HG03469 (cell line): Measurements from ENCODE around the gene USP15.
A peak's percentile ranks its signal among the peaks of the same experiment; 100 is the strongest.
"Not testable (repeated sequence)": the region's sequence is repeated elsewhere in the genome, so short reads cannot be mapped to it uniquely, and the experiment has no call there.

ENCODE experiments used
- ATAC-seq: cut with Tn5 transposase; IDR thresholded peaks from one replicate; pipeline ENCODE4 v1.9.1; 2021; ENCODE audit warnings: mild to moderate bottlenecking, moderate library complexity, moderate number of reproducible peaks; ENCODE audit not compliant: unreplicated experiment

The USP15 gene

DNA sequence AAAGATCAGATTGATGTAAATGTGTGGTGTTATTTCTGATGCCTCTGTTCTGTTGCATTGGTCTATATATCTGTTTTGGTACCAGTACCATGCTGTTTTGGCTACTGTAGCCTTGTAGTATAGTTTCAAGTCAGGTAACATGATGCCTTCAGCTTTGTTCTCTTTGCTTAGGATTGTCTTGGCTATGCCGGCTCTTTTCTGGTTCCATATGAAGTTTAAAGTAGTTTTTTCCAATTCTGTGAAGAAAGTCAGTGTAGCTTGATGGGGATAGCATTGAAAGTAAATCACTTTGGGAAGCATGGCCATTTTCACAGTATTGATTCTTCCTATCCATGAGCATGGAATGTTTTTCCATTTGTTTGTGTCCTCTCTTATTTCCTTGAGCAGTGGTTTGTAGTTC is 105.6 kb downstream of the USP15 start:
- not testable (repeated sequence) for ATAC-seq

DNA sequence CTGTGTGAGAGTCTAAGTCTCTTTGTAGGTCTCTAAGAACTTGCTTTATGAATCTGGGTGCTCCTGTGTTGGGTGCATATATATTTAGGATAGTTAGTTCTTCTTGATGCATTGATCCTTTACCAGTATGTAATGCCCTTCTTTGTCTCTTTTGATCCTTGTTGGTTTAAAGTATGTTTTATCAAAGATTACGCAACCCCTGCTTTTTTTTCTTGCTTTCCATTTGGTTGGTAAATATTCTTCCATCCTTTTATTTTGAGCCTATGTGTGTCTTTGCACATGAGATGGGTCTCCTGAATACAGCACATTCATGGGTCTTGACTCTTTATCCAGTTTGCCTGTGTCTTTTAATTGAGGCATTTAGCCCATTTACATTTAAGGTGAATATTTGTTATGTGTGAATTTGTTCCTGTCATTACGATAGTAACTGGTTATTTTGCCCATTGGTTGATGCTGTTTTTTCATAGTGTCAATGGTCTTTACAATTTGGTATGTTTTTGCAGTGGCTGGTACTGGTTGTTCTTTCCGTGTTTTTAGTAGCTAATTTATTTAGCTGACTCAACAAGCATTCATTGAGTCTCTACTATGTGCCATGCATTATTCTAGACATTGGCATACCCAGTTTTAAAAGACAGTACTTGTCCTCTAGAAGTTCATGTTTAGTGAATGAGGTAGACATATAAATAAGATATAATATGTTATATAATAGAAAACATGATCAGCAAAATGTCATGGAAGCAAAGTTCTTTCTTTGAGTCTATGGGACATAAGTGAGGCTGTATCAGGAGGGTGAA is 108.4 kb downstream of the USP15 start:
- ATAC-seq: not testable (repeated sequence)

DNA sequence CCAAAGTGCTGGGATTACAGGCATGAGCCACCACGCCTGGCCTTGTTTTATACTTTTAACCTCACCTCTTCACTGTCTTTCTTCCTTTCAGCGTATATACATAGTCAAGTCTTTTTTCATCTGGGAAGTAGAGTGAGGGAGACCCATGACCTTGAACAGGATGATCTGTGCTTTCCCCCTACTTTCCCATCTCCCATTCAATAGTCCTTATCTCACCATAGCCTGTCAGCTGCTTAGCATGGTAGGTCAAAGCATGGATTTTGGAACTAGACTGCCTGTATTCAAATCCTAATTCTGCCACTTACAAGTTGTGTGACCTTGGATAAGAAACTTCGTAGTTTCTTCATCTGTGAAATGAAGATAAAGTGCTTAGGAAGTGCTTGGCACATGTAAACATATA is 110.0 kb downstream of the USP15 start:
- no peak for ATAC-seq

DNA sequence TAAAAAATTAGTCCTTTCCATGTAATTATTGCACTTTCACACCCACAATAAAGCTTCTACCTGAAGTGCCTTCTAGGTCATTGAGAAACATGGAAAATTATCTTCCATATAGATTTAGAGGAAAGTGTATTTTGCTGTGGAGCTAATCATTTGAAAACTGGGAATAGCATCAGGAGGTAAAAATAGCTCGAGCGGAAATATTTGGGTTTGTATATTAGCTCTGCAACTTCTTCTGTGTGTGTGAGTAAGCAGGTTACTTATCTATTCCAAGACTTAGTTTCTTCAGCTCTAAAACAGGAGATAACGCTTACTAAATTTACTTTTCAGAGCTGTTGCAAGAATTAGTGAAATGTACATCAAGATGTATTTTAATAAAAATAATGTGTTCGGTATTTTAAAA is 111.5 kb downstream of the USP15 start:
- ATAC-seq: no peak

DNA sequence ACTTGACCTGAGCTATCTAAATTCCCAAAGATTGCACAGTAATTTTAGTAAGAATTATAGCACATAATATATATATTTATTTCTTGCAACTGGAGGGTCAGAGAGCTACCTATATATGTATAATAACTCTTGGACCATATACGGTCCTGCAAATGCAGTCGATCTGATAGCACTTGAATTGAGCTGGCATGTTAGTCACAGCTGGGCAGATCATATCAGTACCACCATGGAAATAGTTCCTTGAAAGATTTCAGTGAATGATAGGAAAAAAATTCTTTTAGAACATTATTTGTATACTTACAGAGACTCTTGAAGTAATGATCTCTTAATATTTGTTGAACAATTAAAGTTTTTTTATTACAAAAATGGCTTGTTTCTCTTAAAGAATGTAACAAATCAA is 111.9 kb downstream of the USP15 start:
- ATAC-seq: no peak

DNA sequence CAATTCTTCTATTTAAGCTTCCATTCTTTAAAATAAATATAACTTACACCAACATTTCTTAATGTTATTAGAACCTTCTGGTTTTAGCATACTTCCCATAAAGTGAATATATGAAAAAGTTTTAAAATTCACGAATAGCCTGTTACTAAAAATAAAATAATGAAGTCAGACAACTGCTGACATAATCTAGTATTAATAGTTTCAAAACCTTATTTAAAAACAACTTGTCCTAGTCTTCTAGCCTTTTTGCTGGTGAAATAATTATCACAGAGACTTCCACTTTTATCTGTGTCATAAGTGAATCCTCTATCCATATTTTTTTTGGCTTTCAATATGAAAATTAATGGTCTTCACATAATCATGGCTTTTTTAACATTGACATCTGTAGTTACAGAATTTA is 112.6 kb downstream of the USP15 start:
- ATAC-seq: no peak

DNA sequence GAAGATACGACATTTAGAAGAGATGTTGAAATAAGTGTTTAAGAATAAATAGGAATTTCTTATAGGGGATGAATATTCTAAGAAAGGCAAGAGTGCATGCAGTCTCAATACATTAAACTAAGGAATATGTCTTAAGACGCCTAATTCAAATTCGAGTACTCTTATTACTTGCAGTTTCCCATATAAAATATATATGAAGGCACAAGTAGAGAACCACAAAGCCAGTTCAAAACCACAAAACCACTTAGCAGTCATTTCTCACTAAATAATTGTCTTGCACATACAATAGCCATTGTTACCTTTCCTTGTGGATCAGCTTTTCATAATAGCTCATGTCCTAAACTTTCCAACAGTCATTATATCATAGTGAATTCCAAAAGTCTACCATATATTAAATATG is 115.4 kb downstream of the USP15 start:
- no peak for ATAC-seq

DNA sequence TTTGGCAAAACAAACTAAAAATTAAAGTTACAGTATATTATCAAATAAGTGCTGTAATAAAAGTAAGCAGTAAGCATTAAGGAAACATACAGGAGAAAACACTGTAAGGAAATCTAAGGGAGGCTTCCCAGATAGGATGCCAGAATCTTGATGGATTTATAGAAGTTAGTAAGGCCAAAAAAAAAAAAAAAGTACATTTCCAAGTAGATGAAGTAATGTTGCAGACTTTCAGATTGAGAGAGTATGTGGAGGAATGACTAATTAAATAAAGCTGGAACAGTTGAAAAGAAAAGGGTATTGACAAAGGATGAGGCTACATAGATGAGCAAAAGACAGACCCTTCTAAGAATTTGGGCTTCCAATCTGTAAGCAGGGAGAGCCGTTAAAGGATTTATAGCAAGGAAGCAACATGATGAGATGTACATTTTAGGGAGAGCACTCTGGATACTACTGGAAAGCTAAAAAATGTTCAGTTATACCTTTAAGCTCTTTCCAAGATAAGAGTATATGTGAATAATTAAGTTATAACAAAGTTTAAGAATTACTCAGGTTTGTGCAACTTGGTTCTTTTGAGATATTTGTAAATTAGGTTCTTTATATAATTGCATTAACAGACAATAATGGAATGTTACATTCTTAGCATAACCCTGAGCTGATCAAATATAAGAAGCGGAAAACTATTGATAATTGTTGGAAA is 119.0 kb downstream of the USP15 start:
- no peak for ATAC-seq

DNA sequence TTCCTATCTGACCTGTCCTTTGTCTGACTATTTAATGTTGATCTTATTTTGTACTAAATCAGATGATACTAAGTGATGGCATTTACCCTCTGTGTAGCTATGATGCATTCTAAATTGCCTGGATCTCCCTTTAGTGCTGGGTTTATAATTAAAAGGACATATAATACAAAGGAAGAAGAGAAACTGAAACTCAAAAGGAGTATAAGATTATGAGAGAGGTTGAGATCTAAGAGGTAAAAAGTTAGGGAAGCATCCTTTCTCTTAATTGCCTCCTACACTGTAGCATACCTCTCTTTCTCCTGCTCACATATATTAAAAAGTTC is 119.5 kb downstream of the USP15 start:
- no peak for ATAC-seq

DNA sequence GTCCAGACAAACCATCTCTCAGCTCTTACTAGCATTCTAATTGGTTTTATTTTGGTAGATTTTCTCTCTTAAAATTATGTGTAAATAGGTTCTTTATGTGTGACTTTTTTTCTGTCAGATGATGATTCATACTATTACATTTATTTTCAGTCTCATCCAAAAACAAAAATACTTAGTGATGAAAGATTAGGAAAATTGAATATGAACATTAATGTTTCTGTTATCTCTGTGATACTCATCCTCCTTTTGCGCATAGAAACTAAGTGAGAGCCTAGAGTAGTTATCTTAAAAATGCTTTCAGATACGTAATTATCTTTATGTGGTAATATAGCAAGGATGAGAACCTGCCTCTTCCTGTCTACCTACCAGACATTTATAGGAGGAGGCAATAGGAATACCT is 122.3 kb downstream of the USP15 start:
- no peak for ATAC-seq

DNA sequence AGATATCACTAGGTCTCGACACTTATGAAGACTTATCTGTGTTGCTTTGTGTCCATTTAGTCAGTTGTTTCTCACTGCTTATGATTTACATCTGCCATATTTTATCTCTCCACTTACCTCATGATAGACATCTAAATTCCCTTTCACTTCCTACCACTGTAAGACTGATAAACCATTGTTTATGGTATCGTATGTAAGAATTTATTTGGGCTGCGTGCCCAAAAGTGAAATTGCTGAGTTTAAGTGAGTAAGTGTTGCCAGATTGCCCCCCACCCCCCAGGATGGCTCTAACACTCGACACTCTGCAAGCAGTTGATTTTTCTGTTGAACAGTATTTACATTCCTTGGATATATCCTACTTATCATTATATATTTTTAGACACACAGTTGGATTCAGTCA is 136.5 kb downstream of the USP15 start:
- no peak for ATAC-seq

DNA sequence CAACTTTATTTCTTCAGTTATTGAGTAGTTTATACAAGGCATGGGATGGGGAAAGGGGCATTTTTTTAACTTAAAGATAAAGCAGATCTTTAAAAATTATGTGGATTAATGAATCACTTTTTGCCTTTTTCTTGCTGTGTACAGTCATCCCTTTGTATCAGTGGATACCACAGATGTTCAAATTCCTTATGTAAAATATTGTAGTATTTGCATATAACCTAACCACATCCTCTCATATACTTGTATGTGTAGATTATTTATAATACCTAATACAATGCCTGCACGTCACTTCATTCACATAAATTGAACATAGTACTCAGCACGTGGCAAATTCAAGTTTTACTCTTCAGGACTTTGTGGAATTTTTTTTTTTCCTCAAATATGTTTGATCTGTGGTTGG is 139.9 kb downstream of the USP15 start:
- ATAC-seq: peak; percentile 55

DNA sequence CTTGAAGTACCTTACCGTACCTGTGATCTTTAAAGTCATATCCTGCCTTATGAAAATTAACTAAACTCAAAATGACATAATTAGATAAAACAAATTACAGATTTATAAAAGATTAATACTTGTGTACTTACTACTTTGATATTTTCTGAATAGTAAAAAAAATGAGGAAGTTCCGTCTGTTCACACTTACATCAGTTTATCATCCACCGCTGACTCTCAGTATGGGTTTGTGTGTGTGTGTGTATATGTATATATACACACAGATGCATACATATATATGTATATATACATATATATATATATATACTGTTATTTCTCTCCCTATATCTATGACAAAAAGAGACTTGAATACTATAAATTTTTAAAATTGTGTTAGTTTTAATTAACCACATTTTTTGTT is 141.4 kb downstream of the USP15 start:
- ATAC-seq: no peak

DNA sequence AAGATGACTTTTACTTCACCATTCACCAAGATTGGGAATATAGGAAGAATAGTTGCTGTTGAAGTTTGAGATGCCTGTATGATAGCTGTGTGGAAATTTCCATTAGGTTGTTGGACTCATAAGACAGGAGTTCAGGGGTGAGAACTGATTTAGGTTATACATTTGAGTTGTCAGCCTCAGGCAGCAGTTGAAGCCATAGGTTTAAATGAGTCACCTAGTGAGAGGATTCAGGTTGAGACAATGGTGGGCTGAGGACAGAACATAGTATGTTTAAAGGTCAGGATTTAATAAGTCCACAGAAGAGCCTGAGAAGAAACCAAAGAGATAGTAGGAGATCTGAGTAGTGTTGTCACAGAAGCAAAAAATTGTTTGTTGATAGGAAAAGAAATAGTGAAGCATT is 142.8 kb downstream of the USP15 start:
- ATAC-seq: no peak

DNA sequence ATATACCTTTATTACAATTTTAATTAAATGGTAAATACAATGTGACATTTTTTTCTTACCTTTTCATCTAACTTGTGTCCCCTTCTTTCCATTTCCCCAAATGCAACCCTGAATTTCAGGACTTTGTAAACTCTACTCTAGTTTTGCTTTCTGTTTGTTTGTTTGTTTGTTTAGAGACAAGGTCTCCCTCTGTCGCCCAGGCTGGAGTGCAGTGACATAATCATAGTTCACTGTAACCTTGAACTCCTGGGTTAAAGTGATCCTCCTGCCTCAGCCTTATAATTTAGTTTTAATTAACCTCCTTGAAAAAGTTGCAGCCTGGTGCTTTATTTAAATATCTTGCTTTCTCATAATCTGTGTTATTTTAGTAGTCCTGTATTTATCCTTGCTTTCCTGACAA is 147.4 kb downstream of the USP15 start:
- ATAC-seq: no peak

DNA sequence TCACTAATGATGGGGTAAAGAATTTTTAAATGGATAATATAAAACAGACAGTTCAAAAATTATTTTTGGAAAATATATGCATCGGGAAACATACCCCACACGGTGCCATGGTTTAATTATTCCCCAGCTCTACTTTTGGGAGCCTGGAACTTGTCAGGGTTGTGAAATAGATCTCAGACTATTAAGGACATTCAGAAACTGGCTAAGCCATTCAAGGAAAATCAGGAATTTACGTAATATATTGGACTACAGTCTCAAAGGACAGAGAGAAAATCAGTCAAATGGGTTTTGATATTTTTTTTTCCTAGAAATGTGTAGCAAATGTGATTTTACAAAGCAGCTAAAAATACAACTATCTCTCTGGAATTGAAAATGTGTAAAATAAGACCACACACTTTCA is 148.9 kb downstream of the USP15 start:
- no peak for ATAC-seq

DNA sequence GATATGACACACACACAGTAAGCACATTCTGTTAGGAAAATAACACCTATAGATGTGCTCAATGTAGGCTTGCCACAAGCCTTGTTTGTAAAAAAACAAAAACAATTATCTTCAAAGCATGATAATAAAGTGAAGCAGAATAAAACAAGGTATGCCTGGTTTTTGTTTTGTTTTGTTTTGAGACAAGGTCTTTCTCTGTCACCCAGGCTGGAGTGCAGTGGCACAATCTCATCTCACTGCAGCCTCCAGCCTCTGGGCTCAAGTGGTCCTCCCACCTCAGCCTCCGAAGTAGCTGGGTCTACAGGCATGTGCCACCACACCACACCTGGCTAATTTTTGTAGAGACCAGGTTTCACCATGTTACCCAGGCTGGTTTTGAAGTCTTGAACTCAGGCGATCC is 154.0 kb downstream of the USP15 start:
- ATAC-seq: no peak

DNA sequence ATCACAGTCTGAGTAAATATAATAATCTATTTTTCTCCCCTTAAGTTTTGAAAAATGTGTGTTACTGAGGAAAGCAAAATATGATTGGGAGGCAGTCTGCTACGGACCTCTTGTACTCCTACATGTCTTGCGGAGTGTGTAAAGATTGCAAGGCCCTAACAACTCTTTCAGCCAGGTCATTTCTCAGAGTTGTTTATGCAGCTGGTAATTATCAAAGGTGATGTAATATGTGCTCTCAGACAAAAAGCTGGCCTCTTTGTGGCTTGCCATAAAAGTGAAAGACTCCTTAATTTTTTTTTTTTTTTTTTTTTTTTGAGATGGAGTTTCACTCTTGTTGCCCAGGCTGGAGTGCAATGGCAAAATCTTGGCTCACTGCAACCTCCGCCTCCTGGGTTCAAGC is 165.9 kb downstream of the USP15 start:
- no peak for ATAC-seq

DNA sequence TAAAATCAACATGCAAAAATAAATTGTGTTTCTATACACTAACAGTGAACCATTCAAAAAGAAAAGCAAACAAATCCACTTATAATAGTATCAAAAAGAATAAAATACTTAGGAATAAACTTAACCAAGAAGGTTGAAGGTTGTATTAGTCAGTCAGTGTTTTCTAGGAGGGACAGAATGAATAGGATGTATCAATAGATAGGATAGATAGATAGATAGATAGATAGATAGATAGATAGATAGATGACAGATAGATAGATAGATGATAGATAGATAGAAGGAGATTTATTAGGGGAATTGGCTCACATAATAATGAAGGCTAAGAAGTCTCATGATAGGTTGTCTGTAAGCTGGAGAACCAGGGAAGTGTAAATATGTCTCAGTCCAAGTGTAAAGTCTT is 169.3 kb downstream of the USP15 start:
- ATAC-seq: no peak

DNA sequence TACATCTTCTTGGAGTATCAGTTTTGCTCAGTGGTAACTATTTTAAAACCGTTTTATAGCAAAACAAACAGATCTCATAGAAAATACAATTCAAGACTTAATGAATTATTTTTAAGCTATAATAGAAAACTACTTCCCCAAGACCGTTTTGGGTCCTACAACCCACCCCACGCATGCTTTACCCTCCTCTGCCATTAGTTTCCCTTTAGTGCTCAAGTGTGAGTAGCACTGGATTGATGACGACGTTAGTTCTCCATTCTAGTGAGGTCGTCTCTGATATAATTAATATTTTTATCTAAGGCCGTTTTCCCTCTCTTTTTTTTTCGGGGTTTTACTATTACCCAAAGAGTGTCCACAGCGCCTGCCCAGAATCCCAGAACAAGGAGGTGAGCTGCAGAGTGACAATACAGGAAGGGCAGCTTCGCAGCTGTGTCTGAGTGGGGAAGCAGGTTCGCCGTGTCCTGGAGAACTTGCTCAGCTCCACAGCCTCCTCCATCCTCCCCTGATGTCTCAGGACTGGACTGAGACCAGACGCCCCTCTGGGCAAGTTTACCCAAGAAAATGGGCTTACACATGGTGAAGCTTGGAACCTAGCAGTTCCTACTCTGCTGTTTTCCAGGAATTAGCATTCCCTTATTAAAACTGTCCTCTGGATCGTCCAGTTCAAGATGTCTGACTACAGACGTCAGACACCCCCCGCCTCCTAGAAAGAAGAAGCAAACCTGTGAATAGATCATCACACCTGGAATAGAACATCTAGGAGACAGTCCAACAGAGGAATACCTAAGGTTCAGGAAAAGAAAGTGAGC is 174.5 kb downstream of the USP15 start:
- no peak for ATAC-seq

DNA sequence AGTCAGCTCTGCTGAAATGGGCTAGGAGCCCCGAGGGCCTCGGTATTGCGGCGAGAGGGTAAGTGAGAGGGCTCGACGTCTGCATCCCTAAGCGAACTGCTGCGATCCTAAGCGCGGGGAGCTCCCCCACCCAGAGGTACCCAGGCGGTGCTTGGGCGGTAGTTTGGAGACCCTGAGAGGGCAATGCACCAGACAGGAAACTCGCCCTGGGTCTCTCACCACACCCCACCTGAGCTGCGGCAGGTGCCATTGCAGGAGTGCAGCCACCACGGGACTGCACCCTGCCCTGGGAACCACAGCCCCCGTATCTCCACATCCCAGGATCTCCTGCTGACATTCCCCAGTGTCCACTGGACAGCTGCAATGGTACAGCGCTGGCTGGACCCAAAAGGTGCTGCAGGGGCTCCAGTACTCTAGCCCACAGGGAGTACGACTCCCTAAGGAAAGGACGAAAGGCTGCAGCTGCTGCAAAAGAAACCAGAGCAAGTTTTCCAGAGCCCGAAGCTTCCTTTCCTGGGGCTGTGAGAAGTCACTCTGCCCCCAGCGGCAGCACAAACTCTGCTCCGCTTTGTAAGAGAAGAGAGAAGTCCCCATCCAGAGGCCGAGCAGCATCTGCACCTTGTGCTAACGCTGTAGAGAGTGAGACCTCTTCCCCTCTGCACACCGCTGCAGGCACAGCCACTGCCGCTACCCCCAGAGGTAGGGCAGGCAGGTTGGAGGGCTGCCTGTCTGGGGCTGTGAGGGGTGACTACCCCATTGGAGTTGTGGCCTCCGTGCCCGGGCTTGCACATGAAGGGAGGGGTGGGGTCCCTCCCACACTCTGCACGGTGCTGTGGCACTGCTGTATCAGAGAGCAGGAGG is 175.3 kb downstream of the USP15 start:
- peak; percentile 76 for ATAC-seq
